Smooth muscle cell of the brain vasculature (primary cell): ENCODE results near the gene PBOV1.

Experiments used
- DNase-seq: peaks from one replicate; pipeline ENCODE4 v3.0.0-alpha.2; 2012; ENCODE audit warnings: low read depth, low spot score

Gene PBOV1

DNA sequence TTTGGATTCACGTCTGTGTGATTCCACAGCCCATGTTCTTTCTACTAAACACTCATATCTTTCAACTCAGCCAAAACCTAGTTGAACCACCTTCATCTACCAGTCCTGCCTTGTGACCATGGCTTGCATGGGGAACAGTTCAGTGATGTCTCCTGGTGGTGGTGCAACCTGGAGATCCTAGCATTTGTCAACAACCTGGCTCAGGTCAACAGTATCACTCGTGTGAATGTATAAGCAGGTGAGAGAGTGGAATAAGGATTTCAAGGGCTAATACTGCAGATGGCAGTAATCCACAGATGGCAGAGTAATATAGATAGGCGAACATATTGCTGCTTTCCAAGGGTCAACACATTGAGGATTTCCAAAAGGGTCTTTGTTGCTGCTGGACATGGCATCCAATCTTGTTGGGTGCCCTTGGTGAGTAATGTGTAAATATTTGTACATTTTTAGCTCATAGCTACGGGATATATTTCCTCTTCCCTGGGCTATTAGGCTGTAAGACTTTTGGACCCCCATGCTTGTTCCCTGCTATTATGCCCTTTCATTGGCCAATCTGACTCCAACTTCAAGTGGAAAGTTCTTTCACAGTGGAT lies 13.4 kb downstream of the PBOV1 start:
- DNase-seq = no peak

DNA sequence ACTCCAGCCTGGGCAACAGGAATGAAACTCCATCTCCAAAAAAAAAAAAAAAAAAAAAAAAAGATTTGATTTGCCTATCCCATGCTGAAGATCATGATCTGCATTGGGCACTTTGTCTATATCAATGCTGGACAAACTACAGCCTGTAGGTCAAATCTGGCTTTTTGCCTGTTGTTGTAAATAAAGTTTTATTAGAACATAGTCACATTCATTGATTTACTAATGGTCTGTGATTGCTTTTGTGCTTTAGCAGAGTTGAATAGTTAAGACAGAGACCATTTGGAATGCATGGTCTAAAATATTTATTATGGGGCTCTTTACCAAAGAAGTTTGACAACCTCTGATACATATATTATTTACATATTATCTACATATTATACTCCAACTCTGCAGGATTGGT lies 14.0 kb downstream of the PBOV1 start:
- no peak for DNase-seq

DNA sequence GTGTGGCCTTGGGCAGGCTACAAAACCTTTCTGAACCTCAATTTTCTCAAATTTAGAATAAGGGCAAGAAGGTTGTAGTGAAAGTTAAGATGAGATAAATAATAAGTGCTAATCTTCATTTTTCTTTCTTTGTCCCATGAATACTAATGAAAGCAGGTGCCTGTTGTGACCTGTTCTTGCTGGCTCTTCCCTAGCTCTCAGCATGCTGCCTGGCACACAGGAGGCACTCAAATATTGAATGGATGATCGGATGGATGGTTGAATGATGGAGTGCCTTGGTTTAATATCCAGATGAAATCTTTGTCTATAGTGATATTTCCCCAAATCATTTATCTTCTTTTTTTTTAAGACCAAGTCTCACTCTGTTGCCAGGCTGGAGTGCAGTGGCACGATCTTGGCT lies 15.0 kb downstream of the PBOV1 start:
- no peak for DNase-seq

DNA sequence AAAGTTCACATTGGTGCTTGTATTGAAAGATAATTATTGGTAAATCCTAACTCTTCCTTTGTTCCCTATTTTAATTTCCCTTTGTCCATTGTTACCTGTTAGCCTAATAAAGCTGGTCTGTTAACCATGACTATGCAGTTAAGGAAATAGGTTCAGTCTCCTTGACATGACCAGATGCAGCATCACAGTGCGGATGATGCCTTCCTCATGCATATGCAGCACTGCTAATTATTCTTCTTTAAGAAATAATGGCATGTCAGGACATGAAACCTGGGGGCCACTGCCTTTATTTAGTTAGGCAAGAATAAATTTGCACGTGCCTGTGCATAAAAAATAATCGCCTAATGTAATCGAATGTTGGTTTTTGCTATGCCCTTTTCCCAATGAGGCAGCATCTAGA lies 16.5 kb downstream of the PBOV1 start:
- no peak for DNase-seq

DNA sequence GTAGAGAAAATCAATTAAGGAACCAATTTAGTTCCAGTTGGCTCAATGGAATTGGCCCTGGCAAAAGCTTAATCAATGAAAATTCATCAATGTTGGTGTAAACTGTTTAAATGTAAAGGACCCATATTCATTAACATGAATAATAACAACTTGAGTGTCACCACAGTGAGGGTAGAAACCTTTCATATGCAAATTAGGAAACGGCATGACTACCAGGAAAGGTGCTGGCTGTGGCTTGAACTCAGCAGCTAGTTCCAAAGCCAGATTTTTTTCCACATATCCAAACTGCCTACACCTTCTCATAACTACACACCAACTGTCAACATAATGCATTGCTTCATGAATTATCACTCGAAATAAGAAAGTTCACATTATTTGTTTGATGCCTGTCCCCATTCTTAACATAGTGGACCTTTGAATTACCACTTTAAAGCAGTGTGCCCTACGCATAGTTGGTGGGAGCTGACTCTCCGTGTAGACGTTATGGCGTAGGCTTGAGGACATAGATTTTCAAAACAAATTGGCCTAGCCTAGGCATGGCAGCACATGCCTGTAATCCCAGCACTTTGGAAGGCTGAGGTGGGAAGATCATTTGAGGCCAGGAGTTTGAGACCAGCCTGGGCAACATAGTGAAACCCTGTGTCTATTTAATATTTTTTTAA lies 19.7 kb downstream of the PBOV1 start:
- no peak for DNase-seq

DNA sequence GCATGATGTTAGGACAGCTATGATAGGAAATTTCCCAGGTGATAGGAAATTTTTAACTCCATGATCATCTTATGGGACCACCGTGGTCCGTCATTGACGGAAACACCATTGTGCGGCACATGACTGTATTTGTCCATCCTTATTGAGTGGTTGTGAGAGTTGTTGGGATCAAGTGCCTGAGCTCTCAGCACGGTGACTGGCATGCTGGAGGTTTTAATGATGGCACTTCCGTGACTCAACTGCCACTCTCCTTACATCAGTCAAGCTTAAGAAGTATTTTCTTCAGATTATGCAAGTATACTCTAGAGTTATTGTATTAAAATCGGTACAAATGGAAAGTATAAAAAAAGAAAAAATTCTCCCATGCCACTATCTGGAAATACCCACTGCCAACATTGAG lies 20.7 kb downstream of the PBOV1 start:
- no peak for DNase-seq

DNA sequence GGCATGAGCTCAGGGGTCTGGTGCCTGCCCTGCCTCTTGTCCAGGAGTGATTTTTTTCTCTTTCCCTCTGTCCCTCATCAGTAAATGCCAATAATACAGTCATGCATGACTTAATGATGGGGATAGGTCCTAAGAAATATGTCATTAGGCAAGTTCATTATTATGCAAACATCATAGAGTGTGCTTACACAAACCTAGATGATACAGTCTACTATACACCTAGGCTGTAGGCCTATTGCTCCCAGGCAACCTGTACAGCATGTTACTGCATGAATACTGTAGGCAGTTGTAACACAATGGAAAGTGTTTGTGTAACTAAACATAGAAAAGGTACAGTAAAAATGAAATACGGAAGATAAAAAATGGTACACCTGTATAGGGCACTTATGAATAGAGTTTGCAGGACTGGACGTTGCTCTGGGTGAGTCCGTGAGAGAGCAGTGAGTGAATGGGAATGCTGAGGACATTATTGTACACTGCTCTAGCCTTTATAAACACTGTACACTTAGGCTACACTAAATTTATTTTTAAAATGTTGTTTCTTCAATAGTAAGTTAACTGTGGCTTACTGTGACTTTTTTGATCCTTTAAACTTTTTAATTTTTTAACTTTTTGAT lies 22.1 kb downstream of the PBOV1 start:
- no peak for DNase-seq

DNA sequence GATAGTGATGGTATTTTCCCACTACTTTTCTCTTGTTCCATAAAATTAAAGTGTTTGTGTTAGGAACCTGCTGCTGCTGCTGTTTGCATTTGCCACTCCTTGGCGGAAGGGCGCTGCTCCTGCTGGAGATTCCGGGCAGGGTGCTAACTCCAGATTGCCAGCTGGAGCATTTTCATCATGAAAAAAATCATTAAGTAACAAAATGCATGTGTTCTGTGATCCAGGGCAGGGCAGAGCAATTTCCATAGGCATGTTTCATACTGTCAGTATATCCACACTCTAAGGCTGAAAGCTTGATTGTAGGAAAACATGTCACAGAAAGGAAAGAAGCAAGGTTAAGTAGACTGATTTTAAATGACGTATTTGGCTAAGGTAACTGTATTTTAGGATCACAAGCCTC lies 24.0 kb downstream of the PBOV1 start:
- DNase-seq = no peak

DNA sequence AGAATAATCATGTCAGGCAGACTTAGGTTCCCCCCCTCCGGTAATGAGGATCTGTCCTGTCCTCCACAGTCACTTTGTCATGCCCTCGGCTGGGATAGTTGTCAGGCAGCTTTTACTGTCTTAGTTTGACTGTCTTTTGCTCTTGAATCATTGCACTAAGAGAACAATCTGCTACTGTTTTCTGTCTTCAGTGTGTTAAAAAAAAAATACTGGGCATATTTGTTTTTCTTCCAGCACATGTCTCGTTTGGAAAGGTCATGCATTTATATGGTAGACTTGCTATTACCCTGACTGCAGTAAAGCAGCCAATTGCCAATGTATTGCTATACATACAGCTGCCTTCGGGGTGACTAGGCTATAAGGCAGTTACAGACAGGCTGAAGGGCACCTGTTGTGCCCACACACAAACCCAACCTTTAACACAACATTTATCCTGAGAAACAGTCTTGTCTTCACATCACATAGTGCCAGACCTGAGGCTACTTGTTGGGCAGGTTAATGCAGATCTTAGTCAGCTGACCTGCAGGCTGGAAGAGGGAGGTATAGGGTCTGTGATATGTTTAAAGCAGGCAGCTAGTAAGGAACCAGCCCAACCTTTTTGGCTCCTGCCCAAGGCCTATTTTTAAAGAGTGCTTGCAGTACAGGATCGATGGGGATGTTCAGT lies 29.9 kb downstream of the PBOV1 start:
- DNase-seq = no peak

DNA sequence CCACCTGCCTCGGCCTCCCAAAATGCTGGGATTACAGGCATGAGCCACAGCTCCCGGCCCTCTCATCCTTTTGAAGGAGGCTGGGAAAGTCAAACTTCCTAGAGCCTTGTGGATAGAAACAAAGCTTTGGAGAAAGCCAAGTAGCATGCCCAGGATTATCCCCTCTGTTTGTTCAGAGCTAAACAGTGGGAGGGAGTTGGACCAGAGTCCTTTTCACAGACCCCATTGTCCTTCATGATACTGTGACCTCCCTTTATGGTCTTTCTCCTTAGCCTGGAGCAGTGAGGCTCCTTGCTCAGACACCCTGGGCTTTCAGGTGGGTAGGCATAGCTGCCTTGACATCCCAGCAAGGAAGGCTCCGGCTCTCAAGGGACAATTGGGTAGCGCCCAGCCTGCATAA lies 31.1 kb downstream of the PBOV1 start:
- DNase-seq = no peak

DNA sequence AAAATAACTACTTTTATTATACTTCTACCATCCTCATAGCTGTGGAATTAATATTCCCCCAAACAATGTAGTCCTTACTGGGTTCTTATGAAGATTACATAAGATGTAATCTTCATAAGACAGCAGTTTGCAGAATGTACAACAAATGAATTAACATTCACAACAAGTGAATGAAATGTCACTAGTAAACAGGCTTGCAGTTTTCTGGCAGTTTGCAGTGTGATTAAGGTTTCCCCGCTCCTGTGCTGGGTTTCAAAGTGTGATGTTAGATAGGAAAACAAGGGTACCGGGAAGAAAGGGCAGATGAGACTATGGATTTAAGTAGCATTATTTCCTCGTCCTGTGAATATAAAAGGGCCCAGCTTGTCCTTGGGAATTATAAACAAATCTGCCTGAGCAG lies 34.1 kb downstream of the PBOV1 start:
- no peak for DNase-seq

DNA sequence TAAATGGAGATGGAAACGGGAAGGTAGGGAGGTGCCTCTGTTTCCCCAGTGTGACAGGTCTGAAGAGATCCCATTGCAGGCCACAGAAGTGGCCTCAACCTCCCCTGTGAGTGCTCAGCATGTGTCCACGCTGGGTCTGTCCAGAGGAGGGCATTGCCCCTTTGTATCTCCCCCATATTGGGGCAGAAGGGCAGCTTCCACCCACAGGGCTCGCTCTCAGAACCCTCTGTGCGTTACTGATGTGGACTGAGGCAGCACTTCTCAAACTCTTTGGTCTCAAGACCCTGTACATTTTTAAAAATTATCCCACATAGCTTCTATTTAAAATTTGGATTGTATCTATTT lies 34.5 kb downstream of the PBOV1 start:
- DNase-seq = no peak

DNA sequence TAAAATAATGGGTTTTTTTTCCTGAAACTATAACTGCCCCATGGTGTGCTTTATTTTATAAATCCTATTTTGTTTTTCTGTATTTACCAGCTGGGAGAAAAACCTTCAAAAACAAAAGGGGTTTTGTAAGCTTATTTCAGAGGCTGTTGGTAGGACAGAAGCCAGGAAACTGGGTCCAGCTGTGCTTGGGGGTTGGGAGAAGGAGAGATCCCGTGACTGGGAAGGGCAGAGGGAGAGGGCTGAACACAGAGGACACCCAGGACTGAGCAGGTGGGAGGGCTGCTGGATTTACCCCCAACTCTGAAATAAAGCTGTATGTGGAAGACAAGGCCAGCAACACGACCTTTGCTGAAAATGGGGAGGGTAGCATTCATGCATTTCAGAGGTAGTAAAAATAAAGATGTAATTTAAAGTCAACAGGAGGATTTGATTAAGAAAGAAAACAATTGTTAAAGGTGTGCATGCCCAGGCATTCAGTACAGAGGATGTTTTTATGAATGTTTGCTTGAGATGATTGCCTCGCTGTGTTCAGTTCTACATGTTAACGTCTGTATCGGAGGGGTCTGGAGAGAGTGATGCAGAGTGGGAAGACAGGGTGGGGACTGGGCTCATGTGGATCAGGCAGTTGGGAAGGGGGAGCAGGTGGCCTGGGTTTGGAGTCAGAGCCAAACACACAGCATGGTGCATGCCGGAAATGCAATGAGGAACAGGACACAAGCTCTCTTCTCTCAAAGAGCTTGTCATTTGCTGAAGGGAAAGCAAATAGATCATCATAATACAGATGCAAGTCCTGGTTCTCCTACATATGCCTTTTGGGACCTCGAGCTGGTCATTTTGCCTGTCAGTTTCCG lies 35.1 kb downstream of the PBOV1 start:
- no peak for DNase-seq

DNA sequence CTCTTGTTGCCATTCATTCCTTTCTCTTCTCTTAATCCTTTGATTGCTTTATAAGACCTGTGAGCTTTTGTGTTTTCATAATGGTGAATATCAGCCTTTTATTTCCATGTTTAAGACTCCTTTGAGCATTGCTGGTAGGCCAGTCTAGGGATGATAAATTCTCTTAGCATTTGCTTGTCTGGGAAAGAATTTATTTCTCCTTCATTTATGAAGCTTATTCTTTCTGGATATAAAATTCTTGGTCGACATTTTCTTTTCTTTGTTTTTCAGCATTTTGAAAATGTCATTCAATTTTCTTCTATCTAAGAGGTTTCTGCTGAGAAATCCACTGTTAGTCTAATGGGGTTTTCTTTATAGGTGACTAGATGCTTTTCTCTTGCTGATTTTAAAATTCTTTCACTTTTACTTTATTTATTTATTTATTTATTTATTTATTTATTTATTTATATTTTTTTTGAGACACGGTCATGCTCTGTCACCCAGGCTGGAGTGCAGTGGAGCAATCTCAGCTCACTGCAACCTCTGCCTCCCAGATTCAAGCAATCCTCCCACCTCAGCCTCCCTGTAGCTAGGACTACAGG lies 41.5 kb downstream of the PBOV1 start:
- no peak for DNase-seq

DNA sequence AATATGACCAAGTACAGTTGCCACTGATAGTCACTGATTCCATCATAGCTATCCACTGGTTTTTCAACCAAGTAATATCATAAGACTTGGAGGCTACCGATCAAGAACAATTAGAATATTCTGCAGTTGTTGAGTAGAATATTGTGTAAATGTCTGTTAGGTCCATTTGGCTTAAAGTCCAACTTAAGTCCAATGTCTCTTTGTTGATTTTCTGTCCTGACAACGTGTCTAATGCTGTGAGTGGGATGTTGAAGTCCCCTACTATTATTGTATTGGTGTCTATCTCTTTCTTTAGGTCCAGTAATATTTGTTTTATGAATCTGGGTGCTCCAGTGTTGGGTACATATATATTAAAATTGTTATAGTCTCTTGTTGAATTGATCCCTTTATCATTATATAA lies 42.7 kb downstream of the PBOV1 start:
- no peak for DNase-seq
